ENCODE measurements around the gene PARL. TPM values are rescaled to one million over a fixed set of nuclear protein-coding genes. Genes with fewer than 3 reads are reported as not detected.

PARL gene
- total and polyA plus RNA-seq, 2 donors (not counting 3 experiments of a cell fraction or from before 2014, with no cell fraction given), result 38.8 to 48.1 TPM

- intact Hi-C loops (cut with micrococcal nuclease), result no loop called here
- TF ChIP-seq CTCF (IDR thresholded peaks at IDR 0.05; ENCODE audit: extremely low read depth in 1 of 2, insufficient read depth in 1 of 2, low read depth in 1 of 2, low read length in 2 of 2) (no peak), GATA2 (IDR thresholded peaks at IDR 0.05; ENCODE audit: insufficient read depth, insufficient read length, low read depth, low read length) (no peak), EZH2 (IDR thresholded peaks at IDR 0.05; ENCODE audit: borderline replicate concordance, low read depth, low read length, severe bottlenecking) (no peak), JUN (IDR thresholded peaks at IDR 0.05; ENCODE audit: borderline replicate concordance, insufficient read depth, insufficient read length, low read depth) (no peak), POLR2A (IDR thresholded peaks at IDR 0.05; ENCODE audit: low read depth, low read length) (no peak), FOS (IDR thresholded peaks at IDR 0.05; ENCODE audit: borderline replicate concordance, insufficient read depth, low read length) (no peak), POLR2AphosphoS5 (IDR thresholded peaks at IDR 0.05; ENCODE audit: insufficient read depth, low read depth, low read length) (no peak), MYC (IDR thresholded peaks at IDR 0.05; ENCODE audit: low read depth, low read length) (no peak)
- TF ChIP-seq, protein P1, sequence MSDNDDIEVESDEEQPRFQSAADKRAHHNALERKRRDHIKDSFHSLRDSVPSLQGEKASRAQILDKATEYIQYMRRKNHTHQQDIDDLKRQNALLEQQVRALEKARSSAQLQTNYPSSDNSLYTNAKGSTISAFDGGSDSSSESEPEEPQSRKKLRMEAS (IDR thresholded peaks at IDR 0.05; ENCODE audit: insufficient read depth, insufficient read length), result no peak
- Histone ChIP-seq H3K9ac (replicated peaks; ENCODE audit: extremely low read depth, insufficient read depth, low read length) (no peak overlapping the region), H3K27ac (ENCODE audit: insufficient read depth, low read depth, low read length) (no peak overlapping the region), H3K9me1 (replicated peaks; ENCODE audit: control insufficient read depth, extremely low read depth, insufficient read depth, low read length) (no peaks in the 10 kb centered on the region), H4K20me1 (replicated peaks; ENCODE audit: control insufficient read depth, extremely low read depth, insufficient read depth, low read length) (no peaks in the 10 kb centered on the region), H3K36me3 (ENCODE audit: control insufficient read depth in 2 of 2, extremely low read depth in 1 of 2, insufficient read depth in 2 of 2, low read length in 2 of 2) (peaks cover 33 to 55% of the 10 kb centered on the region in 2 experiments), H3K79me2 (ENCODE audit: control insufficient read depth, insufficient read depth, low read length) (no peaks in the 10 kb centered on the region), H3K4me1 (ENCODE audit: control insufficient read depth, extremely low read depth, insufficient read depth, low read length) (no peaks in the 10 kb centered on the region), H3K27me3 (ENCODE audit: control insufficient read depth in 2 of 2, insufficient read depth in 2 of 2, low read length in 2 of 2) (no peaks in the 10 kb centered on the region), H3K4me3 (replicated peaks in 1 of 3; ENCODE audit: insufficient read depth in 1 of 3, low read depth in 1 of 3, low read length in 3 of 3) (no peak overlapping the region), H3K4me2 (ENCODE audit: insufficient read depth, low read length) (no peak overlapping the region), H2AFZ (ENCODE audit: low read depth, low read length) (no peak overlapping the region), H3K9me3 (replicated peaks; ENCODE audit: control insufficient read depth, insufficient read depth, low read length) (no peaks in the 10 kb centered on the region)
- POLR2A ChIA-PET, result no interaction called here
- CTCF ChIA-PET, result no interaction called here
- FAIRE-seq (no peak), DNase-seq (ENCODE audit: low read depth, low spot score) (no peak)
- dilution Hi-C loops (cut with MboI; ENCODE audit: extremely low pct_ligation_motif_present, low sequenced_read_pairs), result no loop called here
- no TSS peak for BruUV-seq (replicated peaks)
Observed at GRCh38 chr3:183808355-183808754, 76.3 kb downstream of the PARL start.

All from endothelial cell of umbilical vein (primary cell).